Parathyroid adenoma (tissue), 2 donors: Measurements from ENCODE around the gene ZDHHC11.

Source experiments
- H2AFZ ChIP-seq: fragments of 300-600 bp; sonication (generic); one replicate; pipeline ENCODE4 v1.7.0; 2017; ENCODE audit warnings: antibody characterized with exemption, mild to moderate bottlenecking
- H3K27ac ChIP-seq: fragments of 300-600 bp; sonication (generic); one replicate; pipeline ENCODE4 v1.7.0; 2017
- H3K27me3 ChIP-seq: fragments of 300-600 bp; sonication (generic); one replicate; pipeline ENCODE4 v1.7.0; 2017; ENCODE audit warnings: low read length; ENCODE audit not compliant: control insufficient read depth, insufficient read depth
- H3K36me3 ChIP-seq: fragments of 300-600 bp; sonication (generic); one replicate; pipeline ENCODE4 v1.7.0; 2017; ENCODE audit warnings: low read length; ENCODE audit not compliant: control insufficient read depth, insufficient read depth
- H3K4me1 ChIP-seq: fragments of 300-600 bp; sonication (generic); one replicate; pipeline ENCODE4 v1.7.0; 2017; ENCODE audit warnings: control low read depth
- H3K4me2 ChIP-seq: fragments of 300-600 bp; sonication (generic); one replicate; pipeline ENCODE4 v1.7.0; 2017; ENCODE audit warnings: low read length
- H3K4me3 ChIP-seq: fragments of 300-600 bp; sonication (generic); one replicate; pipeline ENCODE4 v1.7.0; 2017; ENCODE audit warnings: low read depth, low read length
- H3K79me2 ChIP-seq: fragments of 300-600 bp; sonication (generic); one replicate; pipeline ENCODE4 v1.7.0; 2017; ENCODE audit warnings: control low read depth
- H3K9ac ChIP-seq: fragments of 300-600 bp; sonication (generic); one replicate; pipeline ENCODE4 v1.7.0; 2017; ENCODE audit warnings: mild to moderate bottlenecking
- H3K9me3 ChIP-seq: fragments of 300-600 bp; sonication (generic); one replicate; pipeline ENCODE4 v1.7.0; 2017; ENCODE audit warnings: low read length; ENCODE audit not compliant: control insufficient read depth
- TF ChIP-seq, protein P1 (sequence below): fragments of 300-600 bp; sonication (generic); IDR thresholded peaks from one replicate; pipeline ENCODE4 v1.7.0; 2017; ENCODE audit warnings: antibody characterized with exemption, mild to moderate bottlenecking
- donor health status: primary hyperparathyroidism.

ZDHHC11 gene

DNA sequence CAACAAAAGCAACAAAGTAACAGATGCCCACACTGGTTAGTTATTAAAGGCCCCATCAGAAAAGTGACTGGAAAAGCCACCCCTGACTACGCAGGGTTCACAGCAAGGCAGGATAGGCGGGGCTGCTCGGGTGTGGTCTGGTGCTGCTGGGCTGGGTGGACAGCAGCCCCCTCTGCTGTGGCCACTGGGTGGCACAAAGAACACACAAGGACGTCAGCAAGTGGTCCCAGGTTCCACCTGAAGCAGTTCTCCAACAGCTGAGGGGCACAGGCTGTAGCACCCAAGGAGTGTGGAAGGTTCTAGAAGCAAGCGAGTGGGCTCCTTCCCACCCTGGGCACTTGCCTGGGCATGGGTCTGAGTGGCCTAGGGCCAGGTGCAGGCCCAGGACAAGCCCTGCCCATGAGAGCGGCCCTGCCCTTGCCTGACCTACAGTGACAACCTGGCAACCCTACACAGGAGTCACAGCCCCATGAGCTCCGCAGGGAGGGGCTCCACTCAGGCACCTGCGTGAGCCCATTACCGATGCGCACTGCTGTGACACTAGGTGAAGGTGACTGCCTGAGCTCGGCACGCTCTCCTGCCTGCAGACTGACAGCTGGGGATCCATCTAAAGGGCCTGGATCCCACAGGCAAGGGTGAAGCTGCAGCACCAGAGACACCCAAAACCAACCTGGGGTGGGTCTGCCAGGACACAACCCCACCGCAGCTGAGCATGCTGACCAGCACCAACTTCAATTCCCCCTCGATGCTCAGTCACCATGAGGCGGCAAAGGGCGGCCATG is 33.8 kb upstream of the ZDHHC11 start:
- no peaks in the 10 kb centered on the region for H3K9me3 ChIP-seq
- H3K79me2 ChIP-seq: peaks cover 11% of the 10 kb centered on the region
- H3K27ac ChIP-seq: no peak overlapping the region
- no peaks in the 10 kb centered on the region for H3K36me3 ChIP-seq
- no peaks in the 10 kb centered on the region for H3K4me1 ChIP-seq
- no peaks in the 10 kb centered on the region for H3K27me3 ChIP-seq
- TF ChIP-seq, protein P1, sequence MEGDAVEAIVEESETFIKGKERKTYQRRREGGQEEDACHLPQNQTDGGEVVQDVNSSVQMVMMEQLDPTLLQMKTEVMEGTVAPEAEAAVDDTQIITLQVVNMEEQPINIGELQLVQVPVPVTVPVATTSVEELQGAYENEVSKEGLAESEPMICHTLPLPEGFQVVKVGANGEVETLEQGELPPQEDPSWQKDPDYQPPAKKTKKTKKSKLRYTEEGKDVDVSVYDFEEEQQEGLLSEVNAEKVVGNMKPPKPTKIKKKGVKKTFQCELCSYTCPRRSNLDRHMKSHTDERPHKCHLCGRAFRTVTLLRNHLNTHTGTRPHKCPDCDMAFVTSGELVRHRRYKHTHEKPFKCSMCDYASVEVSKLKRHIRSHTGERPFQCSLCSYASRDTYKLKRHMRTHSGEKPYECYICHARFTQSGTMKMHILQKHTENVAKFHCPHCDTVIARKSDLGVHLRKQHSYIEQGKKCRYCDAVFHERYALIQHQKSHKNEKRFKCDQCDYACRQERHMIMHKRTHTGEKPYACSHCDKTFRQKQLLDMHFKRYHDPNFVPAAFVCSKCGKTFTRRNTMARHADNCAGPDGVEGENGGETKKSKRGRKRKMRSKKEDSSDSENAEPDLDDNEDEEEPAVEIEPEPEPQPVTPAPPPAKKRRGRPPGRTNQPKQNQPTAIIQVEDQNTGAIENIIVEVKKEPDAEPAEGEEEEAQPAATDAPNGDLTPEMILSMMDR: no peak
- no peak overlapping the region for H3K4me3 ChIP-seq
- no peak overlapping the region for H3K9ac ChIP-seq
- H2AFZ ChIP-seq: no peak overlapping the region
- H3K4me2 ChIP-seq: no peak overlapping the region

DNA sequence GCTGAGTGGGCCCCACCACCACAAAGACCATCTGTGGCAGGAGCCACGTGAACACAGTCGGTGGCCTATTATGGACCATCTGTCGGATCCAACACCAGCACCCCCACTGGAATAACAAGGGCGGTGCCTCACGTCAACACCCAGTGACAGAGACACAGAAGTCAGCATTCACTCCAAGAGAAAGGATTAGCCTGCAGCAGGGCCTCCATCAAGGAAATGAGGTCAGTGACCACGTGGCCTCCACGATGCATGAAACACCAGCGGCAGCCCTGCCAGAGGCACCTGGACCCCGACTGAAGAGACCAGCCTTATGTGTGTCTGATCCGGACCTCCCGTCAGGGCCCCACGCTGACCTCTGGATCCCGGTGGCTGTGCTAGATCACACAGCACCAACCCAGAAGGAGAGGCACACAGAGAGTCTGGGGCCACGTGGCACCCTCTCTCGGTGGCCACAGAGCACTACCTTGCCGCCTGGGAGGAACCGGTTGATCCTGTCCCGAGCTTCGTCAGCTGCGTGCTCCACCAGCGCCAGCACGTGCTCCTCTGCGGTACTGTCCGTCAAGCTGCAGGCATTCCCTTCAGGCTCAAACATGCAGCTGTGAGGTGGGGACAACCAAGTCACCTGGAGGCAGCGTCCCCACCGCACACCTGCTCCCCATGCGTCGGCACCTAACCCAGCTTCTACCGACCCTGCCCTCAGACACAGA is 32.8 kb upstream of the ZDHHC11 start:
- Histone ChIP-seq H2AFZ (no peak overlapping the region), H3K9me3 (no peaks in the 10 kb centered on the region), H3K9ac (no peak overlapping the region), H3K4me2 (no peak overlapping the region), H3K79me2 (peaks cover 11% of the 10 kb centered on the region), H3K27ac (no peak overlapping the region), H3K27me3 (no peaks in the 10 kb centered on the region), H3K4me3 (no peak overlapping the region), H3K36me3 (no peaks in the 10 kb centered on the region), H3K4me1 (no peaks in the 10 kb centered on the region)
- TF ChIP-seq, protein P1: no peak

DNA sequence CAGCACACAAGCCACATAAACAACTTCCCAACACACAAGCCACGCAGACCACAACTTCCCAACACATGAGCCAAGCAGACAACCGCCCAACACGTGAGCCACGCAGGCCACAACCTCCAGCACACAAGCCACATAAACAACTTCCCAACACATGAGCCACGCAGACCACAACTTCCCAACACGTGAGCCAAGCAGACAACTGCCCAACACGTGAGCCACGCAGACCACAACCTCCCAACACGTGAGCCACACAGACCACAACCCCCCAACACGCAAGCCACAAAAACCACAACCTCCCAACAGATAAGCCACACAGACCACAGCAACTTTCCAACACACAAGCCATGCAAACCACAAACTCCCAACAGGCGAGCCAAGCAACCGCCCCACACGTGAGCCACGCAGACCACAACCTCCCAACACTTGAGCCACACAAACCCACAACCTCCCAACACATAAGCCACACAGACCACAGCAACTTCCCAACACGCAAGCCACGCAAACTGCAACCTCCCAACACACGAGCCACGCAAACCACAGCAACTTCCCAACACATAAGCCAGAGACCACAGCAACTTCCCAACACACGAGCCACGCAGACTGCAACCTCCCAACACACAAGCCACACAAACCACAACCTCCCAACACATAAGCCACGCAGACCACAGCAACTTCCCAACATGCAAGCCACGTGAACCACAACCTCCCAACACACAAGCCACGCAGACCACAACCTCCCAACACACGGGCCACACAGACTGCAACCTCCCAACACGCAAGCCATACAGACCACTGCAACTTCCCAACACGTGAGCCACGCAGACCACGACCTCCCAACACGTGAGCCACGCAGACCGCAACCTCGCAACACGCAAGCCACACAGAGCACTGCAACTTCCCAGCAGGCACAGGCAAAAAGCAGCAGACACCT is 31.7 kb upstream of the ZDHHC11 start:
- Histone ChIP-seq H3K9me3 (no peaks in the 10 kb centered on the region), H3K27ac (no peak overlapping the region), H3K9ac (no peak overlapping the region), H3K79me2 (peaks cover 11% of the 10 kb centered on the region), H2AFZ (no peak overlapping the region), H3K27me3 (no peaks in the 10 kb centered on the region), H3K4me1 (no peaks in the 10 kb centered on the region), H3K4me2 (no peak overlapping the region), H3K36me3 (no peaks in the 10 kb centered on the region), H3K4me3 (no peak overlapping the region)
- TF ChIP-seq, protein P1: no peak

DNA sequence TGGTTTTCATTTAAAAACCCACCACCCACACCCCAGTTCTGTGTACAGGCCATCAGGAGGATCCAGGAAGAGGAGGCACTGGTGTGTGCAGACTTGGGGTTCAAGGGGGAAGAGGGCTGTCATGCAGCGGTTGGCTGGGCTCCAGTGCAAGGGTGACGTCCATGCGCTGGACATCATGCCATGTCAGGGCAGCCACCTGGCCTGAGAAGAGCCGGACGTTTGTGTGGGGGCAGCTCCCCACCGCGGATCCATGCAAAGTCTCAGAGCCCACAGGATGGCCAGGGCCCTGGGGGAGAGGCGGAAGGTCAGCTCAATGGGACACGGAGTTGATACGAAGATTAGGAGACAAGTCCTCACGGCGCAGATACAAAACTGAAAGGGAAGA is 30.8 kb upstream of the ZDHHC11 start:
- Histone ChIP-seq H2AFZ (no peak overlapping the region), H3K4me3 (no peak overlapping the region), H3K27ac (no peak overlapping the region), H3K9me3 (no peaks in the 10 kb centered on the region), H3K27me3 (no peaks in the 10 kb centered on the region), H3K4me2 (no peak overlapping the region), H3K9ac (no peak overlapping the region), H3K79me2 (peaks cover 11% of the 10 kb centered on the region), H3K4me1 (no peaks in the 10 kb centered on the region), H3K36me3 (no peaks in the 10 kb centered on the region)
- TF ChIP-seq, protein P1: no peak
